Neural progenitor cell (in vitro differentiated cells): ENCODE data around the gene ORM1.

ENCODE experiments used
- CTCF ChIP-seq: fragments of 200-600 bp; sonication (generic); IDR thresholded peaks from 2 replicates; pipeline ENCODE4 v1.5.1; 2017; ENCODE audit warnings: antibody characterized with exemption, mild to moderate bottlenecking
- EZH2 ChIP-seq: fragments of 200-600 bp; sonication (generic); IDR thresholded peaks from 2 replicates; pipeline ENCODE4 v1.6.1; 2017; ENCODE audit warnings: antibody characterized with exemption, mild to moderate bottlenecking, moderate library complexity
- EZH2phosphoT487 ChIP-seq: fragments of 200-600 bp; sonication (generic); IDR thresholded peaks from 2 replicates; pipeline ENCODE4 v1.6.1; 2017; ENCODE audit warnings: antibody characterized with exemption

- TF ChIP-seq EZH2 (no peak), CTCF (no peak), EZH2phosphoT487 (no peak)
These were observed 44.5 kb upstream of the ORM1 start for GRCh38 chr9:114278356-114278755.
